ENCODE results near the gene HSPA12A.

Gene HSPA12A

GRCh38 chr10:116653885-116654284, 88.5 kb downstream of the HSPA12A start:
- Histone ChIP-seq H3K36me3 (replicated peaks) (no peaks in the 10 kb centered on the region), H3K27me3 (replicated peaks) (no peaks in the 10 kb centered on the region), H3K27ac (no peak overlapping the region), H3K4me3 (ENCODE audit: low read depth, low read length) (no peak overlapping the region)
- no peak for DNase-seq
- TF ChIP-seq CTCF (IDR thresholded peaks at IDR 0.05; ENCODE audit: low read depth, low read length, missing control alignments) = no peak
- in situ Hi-C loops (cut with HindIII; ENCODE audit: low pct_ligation_motif_present, low sequenced_read_pairs) = no loop called here

GRCh38 chr10:116648903-116649302, 93.5 kb downstream of the HSPA12A start:
- DNase-seq = no peak
- H3K27ac ChIP-seq = no peak overlapping the region
- in situ Hi-C loops (cut with HindIII; ENCODE audit: low pct_ligation_motif_present, low sequenced_read_pairs) = no loop called here

GRCh38 chr10:116646502-116646901, 95.9 kb downstream of the HSPA12A start:
- in situ Hi-C loops (cut with HindIII; ENCODE audit: low pct_ligation_motif_present, low sequenced_read_pairs) = no loop called here
- Histone ChIP-seq H3K27ac (no peak overlapping the region), H3K27me3 (replicated peaks) (no peaks in the 10 kb centered on the region), H3K36me3 (replicated peaks) (no peaks in the 10 kb centered on the region), H3K4me3 (ENCODE audit: low read depth, low read length) (no peak overlapping the region)
- no peak for DNase-seq
- no peak for TF ChIP-seq CTCF (IDR thresholded peaks at IDR 0.05; ENCODE audit: low read depth, low read length, missing control alignments)

More at GRCh38 chr10:116648903-116649302, 93.5 kb downstream of the HSPA12A start:
- Histone ChIP-seq H3K4me3 (ENCODE audit: low read depth, low read length) (no peak overlapping the region), H3K27me3 (replicated peaks) (no peaks in the 10 kb centered on the region), H3K36me3 (replicated peaks) (no peaks in the 10 kb centered on the region)
- TF ChIP-seq CTCF (IDR thresholded peaks at IDR 0.05; ENCODE audit: low read depth, low read length, missing control alignments) = no peak

- no peak for DNase-seq
- in situ Hi-C loops (cut with HindIII; ENCODE audit: low pct_ligation_motif_present, low sequenced_read_pairs) = no loop called here
- H3K27ac ChIP-seq = no peak overlapping the region
Observed at GRCh38 chr10:116637830-116638229, 104.5 kb downstream of the HSPA12A start.

GRCh38 chr10:116636976-116637375, 105.4 kb downstream of the HSPA12A start:
- Histone ChIP-seq H3K27me3 (replicated peaks) (no peaks in the 10 kb centered on the region), H3K36me3 (replicated peaks) (no peaks in the 10 kb centered on the region), H3K4me3 (ENCODE audit: low read depth, low read length) (no peak overlapping the region), H3K27ac (no peak overlapping the region)
- no peak for TF ChIP-seq CTCF (IDR thresholded peaks at IDR 0.05; ENCODE audit: low read depth, low read length, missing control alignments)
- in situ Hi-C loops (cut with HindIII; ENCODE audit: low pct_ligation_motif_present, low sequenced_read_pairs) = no loop called here
- DNase-seq = no peak

More at GRCh38 chr10:116637830-116638229, 104.5 kb downstream of the HSPA12A start:
- no peak overlapping the region for H3K4me3 ChIP-seq (ENCODE audit: low read depth, low read length)
- H3K27me3 ChIP-seq (replicated peaks) = no peaks in the 10 kb centered on the region
- no peak for TF ChIP-seq CTCF (IDR thresholded peaks at IDR 0.05; ENCODE audit: low read depth, low read length, missing control alignments)
- H3K36me3 ChIP-seq (replicated peaks) = no peaks in the 10 kb centered on the region

GRCh38 chr10:116636385-116636784, 106.0 kb downstream of the HSPA12A start:
- no peak for DNase-seq
- in situ Hi-C loops (cut with HindIII; ENCODE audit: low pct_ligation_motif_present, low sequenced_read_pairs) = no loop called here
- Histone ChIP-seq H3K36me3 (replicated peaks) (no peaks in the 10 kb centered on the region), H3K4me3 (ENCODE audit: low read depth, low read length) (no peak overlapping the region), H3K27ac (no peak overlapping the region), H3K27me3 (replicated peaks) (no peaks in the 10 kb centered on the region)
- TF ChIP-seq CTCF (IDR thresholded peaks at IDR 0.05; ENCODE audit: low read depth, low read length, missing control alignments) = no peak
